Loucy (cell line): ENCODE measurements around the gene DUSP16.

Source experiments
- H2AFZ ChIP-seq: fragments of 200-600 bp; sonication (generic); 2 replicates; pipeline ENCODE4 v1.6.0; 2016; ENCODE audit warnings: antibody characterized with exemption, mild to moderate bottlenecking, low read length, moderate library complexity
- H3F3A ChIP-seq: fragments of 200-600 bp; 2 replicates; pipeline ENCODE4 v1.6.0; 2016; ENCODE audit warnings: antibody characterized with exemption, low read depth, mild to moderate bottlenecking
- H3K27me3 ChIP-seq: fragments of 200-600 bp; sonication (generic); 2 replicates; pipeline ENCODE4 v1.6.1; 2014; ENCODE audit warnings: low read length, mild to moderate bottlenecking; ENCODE audit not compliant: insufficient read depth, poor library complexity, severe bottlenecking
- H3K36me3 ChIP-seq: fragments of 200-600 bp; sonication (generic); 2 replicates; pipeline ENCODE4 v1.6.1; 2016; ENCODE audit warnings: low read length; ENCODE audit not compliant: insufficient read depth
- H3K4me1 ChIP-seq: fragments of 200-600 bp; sonication (generic); 2 replicates; pipeline ENCODE4 v1.5.1; 2014; ENCODE audit warnings: low read length, mild to moderate bottlenecking; ENCODE audit not compliant: insufficient read depth, poor library complexity, severe bottlenecking
- H3K4me2 ChIP-seq: fragments of 200-600 bp; sonication (generic); 2 replicates; pipeline ENCODE4 v1.6.0; 2014; ENCODE audit warnings: antibody characterized with exemption, low read length, low read depth, mild to moderate bottlenecking; ENCODE audit not compliant: poor library complexity, severe bottlenecking
- H3K4me3 ChIP-seq: fragments of 200-600 bp; sonication (generic); 2 replicates; pipeline ENCODE4 v1.5.1; 2014; ENCODE audit warnings: low read length, mild to moderate bottlenecking, mixed read lengths; ENCODE audit not compliant: poor library complexity, severe bottlenecking
- H3K79me2 ChIP-seq: fragments of 200-600 bp; sonication (generic); 2 replicates; pipeline ENCODE4 v1.6.1; 2014; ENCODE audit warnings: low read length; ENCODE audit not compliant: insufficient read depth
- H3K9ac ChIP-seq: fragments of 200-600 bp; sonication (generic); 2 replicates; pipeline ENCODE4 v1.6.0; 2014; ENCODE audit warnings: mild to moderate bottlenecking, low read depth, low read length, moderate library complexity; ENCODE audit not compliant: poor library complexity, severe bottlenecking
- H3K9me2 ChIP-seq: fragments of 200-600 bp; sonication (generic); replicated peaks from 2 replicates; pipeline ENCODE4 v1.6.1; 2016; ENCODE audit warnings: low read depth, low read length, mixed read lengths
- H3K9me3 ChIP-seq: fragments of 200-600 bp; sonication (generic); 2 replicates; pipeline ENCODE4 v1.6.1; 2014; ENCODE audit warnings: mild to moderate bottlenecking, antibody characterized with exemption, low read length, low read depth; ENCODE audit not compliant: insufficient read depth
- H4K20me1 ChIP-seq: fragments of 200-600 bp; sonication (generic); 2 replicates; pipeline ENCODE4 v1.6.0; 2014; ENCODE audit warnings: antibody characterized with exemption, low read length, mild to moderate bottlenecking; ENCODE audit not compliant: insufficient read depth, poor library complexity, severe bottlenecking
- EZH2phosphoT487 ChIP-seq: fragments of 200-600 bp; IDR thresholded peaks from 2 replicates; pipeline ENCODE4 v1.6.1; 2018; ENCODE audit warnings: antibody characterized with exemption, mild to moderate bottlenecking, moderate library complexity, borderline replicate concordance
- TF ChIP-seq, protein P1 (sequence below): fragments of 200-600 bp; sonication (generic); conservative IDR thresholded peaks from 2 replicates; pipeline ENCODE4 v1.5.1; 2014; ENCODE audit warnings: mild to moderate bottlenecking, antibody characterized with exemption, low read length

DUSP16 gene

DNA sequence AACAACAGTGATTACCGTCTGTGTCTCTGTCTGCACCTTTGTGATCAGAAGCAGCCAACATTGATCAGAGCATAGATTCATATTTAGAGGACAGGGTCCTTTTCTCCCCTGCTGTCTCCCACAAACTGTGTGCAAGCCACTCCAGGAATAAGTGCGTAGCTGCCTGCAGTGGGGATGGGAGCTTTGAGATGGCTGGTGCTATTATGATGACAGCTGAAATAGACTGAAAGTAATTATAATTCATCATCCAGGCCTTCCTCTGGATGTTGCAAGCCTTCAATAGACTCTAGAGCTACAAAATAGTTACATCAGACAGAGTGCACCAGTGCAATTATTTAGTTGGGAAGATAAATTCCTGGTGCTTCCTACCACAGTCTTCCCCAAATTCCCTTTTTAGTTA lies 137.7 kb downstream of the DUSP16 start:
- Histone ChIP-seq H3F3A (no peaks in the 10 kb centered on the region), H3K79me2 (no peaks in the 10 kb centered on the region), H3K9me2 (no peaks in the 10 kb centered on the region), H3K4me3 (no peak overlapping the region), H2AFZ (no peak overlapping the region), H3K9ac (no peak overlapping the region), H3K9me3 (no peaks in the 10 kb centered on the region), H3K36me3 (no peaks in the 10 kb centered on the region), H3K4me2 (no peak overlapping the region), H4K20me1 (no peaks in the 10 kb centered on the region), H3K4me1 (no peaks in the 10 kb centered on the region), H3K27me3 (no peaks in the 10 kb centered on the region)
- TF ChIP-seq, protein P1, sequence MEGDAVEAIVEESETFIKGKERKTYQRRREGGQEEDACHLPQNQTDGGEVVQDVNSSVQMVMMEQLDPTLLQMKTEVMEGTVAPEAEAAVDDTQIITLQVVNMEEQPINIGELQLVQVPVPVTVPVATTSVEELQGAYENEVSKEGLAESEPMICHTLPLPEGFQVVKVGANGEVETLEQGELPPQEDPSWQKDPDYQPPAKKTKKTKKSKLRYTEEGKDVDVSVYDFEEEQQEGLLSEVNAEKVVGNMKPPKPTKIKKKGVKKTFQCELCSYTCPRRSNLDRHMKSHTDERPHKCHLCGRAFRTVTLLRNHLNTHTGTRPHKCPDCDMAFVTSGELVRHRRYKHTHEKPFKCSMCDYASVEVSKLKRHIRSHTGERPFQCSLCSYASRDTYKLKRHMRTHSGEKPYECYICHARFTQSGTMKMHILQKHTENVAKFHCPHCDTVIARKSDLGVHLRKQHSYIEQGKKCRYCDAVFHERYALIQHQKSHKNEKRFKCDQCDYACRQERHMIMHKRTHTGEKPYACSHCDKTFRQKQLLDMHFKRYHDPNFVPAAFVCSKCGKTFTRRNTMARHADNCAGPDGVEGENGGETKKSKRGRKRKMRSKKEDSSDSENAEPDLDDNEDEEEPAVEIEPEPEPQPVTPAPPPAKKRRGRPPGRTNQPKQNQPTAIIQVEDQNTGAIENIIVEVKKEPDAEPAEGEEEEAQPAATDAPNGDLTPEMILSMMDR, result no peak
- TF ChIP-seq EZH2phosphoT487, result no peak
